CD4-positive, alpha-beta T cell treated with Interleukin-15 for 1 hour (primary cell): ENCODE data around the gene TRPT1.

ENCODE experiments used
- DNase-seq: peaks from one replicate; pipeline ENCODE4 v3.0.0-alpha.2; 2020

Gene TRPT1

DNA sequence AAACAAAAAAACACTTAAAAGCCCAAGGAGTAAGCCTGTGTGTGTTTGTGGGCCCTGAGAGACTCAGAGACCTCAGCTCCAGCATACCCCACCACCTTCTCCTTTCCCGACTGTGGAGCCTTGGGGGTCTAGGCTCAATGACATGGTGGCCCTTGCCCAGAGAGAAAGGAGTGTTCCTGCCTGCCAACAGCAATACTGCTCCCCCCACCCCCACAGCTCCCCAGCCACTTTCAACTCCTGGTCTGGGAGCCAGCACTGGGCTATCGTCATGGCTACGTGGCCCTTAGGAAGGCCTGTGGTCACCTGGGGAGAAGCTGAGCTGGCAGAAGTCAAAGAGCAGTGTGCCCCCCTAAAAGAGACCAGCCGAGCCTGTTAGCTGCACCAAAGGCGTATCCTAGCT lies 18.1 kb upstream of the TRPT1 start:
- DNase-seq: no peak

- DNase-seq: no peak
These were observed 17.4 kb upstream of the TRPT1 start for GRCh38 chr11:64243236-64243854.

- peak; percentile 99 for DNase-seq
These were observed 15.7 kb upstream of the TRPT1 start for GRCh38 chr11:64241491-64242374.

DNA sequence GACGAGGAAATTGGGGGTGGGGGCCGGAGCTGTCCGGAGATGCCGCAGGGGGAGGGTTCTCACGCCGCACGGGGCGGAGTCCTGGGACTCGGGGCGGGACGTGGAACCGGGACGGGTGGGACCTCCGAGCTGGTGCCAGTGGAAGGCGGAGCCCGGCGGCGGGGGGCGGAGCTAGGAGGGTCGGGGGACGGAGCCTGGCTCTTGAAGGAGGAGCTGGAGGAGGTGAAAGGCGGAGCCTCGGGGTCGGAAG lies 15.2 kb upstream of the TRPT1 start:
- DNase-seq: no peak

GRCh38 chr11:64240435-64241240 lies 14.7 kb upstream of the TRPT1 start, which contains the start of gene FKBP2:
FKBP2 (plus strand) TSS chr11:64241095; CDS start chr11:64242388, 1,293 bp downstream.
- DNase-seq: peak; percentile 99

DNA sequence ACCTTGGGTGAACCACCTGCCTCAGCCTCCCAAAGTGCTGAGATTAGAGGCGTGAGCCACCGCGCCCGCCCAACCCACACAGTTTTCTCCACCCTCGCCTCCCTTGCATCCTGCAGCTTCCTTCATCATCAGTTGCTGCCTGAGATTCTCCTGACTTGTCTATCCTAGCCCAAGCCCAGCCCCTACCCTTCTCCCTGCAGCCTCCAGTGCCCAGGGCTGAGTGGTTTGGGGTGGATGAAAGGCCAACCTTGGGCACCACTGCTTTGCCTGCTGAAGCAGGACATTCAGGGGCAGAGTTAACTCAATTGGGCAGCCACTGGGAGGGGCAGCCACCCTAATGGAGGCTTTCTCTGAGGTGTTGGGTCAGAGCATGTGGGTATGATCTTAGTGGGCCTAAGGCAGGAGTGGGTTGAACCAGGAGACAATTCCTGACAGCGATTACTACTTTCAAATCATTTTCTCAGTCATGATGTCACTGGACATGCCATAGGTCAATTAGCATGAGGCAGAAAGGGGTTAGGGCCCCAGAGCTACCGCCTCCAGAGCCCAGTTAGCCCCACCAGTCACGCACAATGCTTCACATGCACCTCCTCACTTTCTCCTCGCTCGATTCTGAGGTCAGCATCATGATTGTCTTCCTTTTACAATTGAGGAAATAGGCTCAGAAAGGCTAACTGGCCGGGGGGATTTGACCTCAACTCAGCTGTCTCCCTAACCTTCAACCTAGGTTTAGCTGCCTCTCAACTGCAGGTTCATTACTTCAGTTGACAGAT lies 13.9 kb upstream of the TRPT1 start:
- DNase-seq: peak; percentile 84

DNA sequence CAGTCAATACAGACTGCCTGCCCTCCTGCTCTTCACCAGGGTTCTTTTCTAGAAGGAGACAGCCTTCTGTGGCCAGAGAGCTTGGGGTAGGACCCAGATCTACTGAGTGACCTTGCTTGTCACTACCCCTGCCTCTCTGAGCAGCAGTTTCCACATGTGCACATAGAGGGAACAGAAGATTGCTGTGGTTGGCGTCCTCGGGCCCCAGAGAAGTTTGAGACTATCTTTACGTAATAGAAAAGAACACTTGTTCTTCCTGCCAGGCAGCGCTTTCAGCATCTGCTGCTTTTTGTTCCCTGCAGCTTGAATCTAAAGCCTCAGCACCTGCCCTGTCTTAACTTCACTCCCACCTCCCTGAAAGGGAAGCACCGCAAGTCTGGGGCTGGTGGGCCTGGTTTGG lies 13.0 kb upstream of the TRPT1 start:
- no peak for DNase-seq

DNA sequence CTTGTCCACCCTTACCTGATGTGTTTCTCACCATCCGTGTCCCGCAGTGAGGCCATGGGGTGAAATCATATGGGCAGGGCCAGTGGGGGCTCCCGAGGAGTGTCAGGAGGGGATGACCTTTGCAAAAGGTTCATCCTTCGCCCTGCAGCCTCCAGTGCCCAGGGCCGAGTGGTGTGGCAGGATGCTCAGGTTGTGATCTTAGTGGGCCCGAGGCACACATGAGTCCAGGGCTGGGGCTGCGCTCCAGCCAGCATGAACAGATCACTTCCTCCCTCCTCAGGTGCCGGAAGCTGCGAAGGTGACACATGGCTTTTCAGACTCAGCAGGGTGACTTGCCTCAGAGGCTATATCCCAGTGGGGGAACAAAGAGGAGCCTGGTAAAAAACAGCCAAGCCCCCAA lies 12.1 kb upstream of the TRPT1 start:
- DNase-seq: no peak

GRCh38 chr11:64237484-64237951 lies 11.5 kb upstream of the TRPT1 start:
- no peak for DNase-seq

- DNase-seq: no peak
These were observed 9.6 kb upstream of the TRPT1 start for GRCh38 chr11:64235437-64236161.

GRCh38 chr11:64234647-64235379 lies 8.8 kb upstream of the TRPT1 start:
- peak; percentile 49 for DNase-seq

- peak; percentile 80 for DNase-seq
These were observed 8.1 kb upstream of the TRPT1 start, which contains the start of gene VEGFB for GRCh38 chr11:64233913-64234586. VEGFB (plus strand) TSS chr11:64234584; CDS start chr11:64234834, 250 bp downstream.

DNA sequence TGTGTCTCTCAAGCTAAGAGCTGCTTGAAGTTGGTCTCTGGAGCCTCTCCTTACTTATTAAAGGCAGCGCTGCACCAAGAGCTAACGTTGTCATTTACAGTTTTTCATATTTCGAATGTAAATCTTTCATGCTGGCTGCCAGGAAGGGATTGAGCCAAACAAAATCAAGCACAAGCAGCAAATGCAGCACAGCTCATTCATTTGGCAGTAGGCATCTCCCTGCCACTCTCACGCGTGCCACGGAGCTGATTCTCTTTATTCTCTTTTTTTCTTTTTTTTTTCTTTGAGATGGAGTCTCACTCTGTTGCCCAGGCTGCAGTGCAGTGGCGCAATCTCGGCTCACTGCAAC lies 7.0 kb upstream of the TRPT1 start:
- DNase-seq: no peak

GRCh38 chr11:64232182-64232966 lies 6.4 kb upstream of the TRPT1 start:
- no peak for DNase-seq

- no peak for DNase-seq
These were observed 5.6 kb upstream of the TRPT1 start for GRCh38 chr11:64231546-64231945.

GRCh38 chr11:64230985-64231365 lies 5.0 kb upstream of the TRPT1 start:
- DNase-seq: no peak

- peak; percentile 91 for DNase-seq
These were observed 4.4 kb upstream of the TRPT1 start, which contains the start of gene DNAJC4 for GRCh38 chr11:64230171-64230984. DNAJC4 (plus strand) TSS chr11:64230548; CDS start chr11:64230855, 307 bp downstream.

- no peak for DNase-seq
These were observed 3.8 kb upstream of the TRPT1 start for GRCh38 chr11:64229744-64230170.
